AG09319 (cell line): ENCODE data around the gene ZFP82.

ENCODE experiments used
- DNase-seq: peaks from one replicate; pipeline ENCODE4 v3.0.0-alpha.2; 2010; ENCODE audit warnings: low read depth; ENCODE audit errors: extremely low read depth
- CTCF ChIP-seq: IDR thresholded peaks from 2 replicates; pipeline ENCODE4 v1.5.1; 2011; ENCODE audit warnings: low read depth, mild to moderate bottlenecking, inconsistent platforms, low read length, moderate library complexity

The ZFP82 gene

GRCh38 chr19:36418287-36419001 lies at the start of gene ZFP82:
TSS of gene ZFP82 (minus strand) at chr19:36418644. CDS start at chr19:36409789, 8,855 bp downstream.
- TF ChIP-seq CTCF = no peak; the same call in 1 of the 2 replicates
- DNase-seq = peak; percentile 44

- TF ChIP-seq CTCF = no peak
- DNase-seq = no peak
Measured at GRCh38 chr19:36460046-36460445, 41.6 kb upstream of the ZFP82 start.

- DNase-seq = no peak
- TF ChIP-seq CTCF = no peak
Measured at GRCh38 chr19:36456831-36457230, 38.4 kb upstream of the ZFP82 start.

- no peak for DNase-seq
- TF ChIP-seq CTCF = no peak
Measured at GRCh38 chr19:36449059-36449670, 30.7 kb upstream of the ZFP82 start.

GRCh38 chr19:36441339-36441738 lies 22.9 kb upstream of the ZFP82 start:
- TF ChIP-seq CTCF = no peak
- DNase-seq = no peak

- no peak for TF ChIP-seq CTCF
- no peak for DNase-seq
Measured at GRCh38 chr19:36436531-36436930, 18.1 kb upstream of the ZFP82 start.

- TF ChIP-seq CTCF = no peak
- no peak for DNase-seq
Measured at GRCh38 chr19:36423925-36424324, 5.5 kb upstream of the ZFP82 start.
